AG04450 (cell line): Measurements from ENCODE around the gene USPL1. TPM values are rescaled to one million over a fixed set of nuclear protein-coding genes. Genes with fewer than 3 reads are reported as not detected.

Source experiments
- CTCF ChIA-PET: fragments of 300-600, 350-600 bp; formaldehyde crosslinking; extraction: SDS; loops from one replicate; lab custom pipeline; 2022; ENCODE audit warnings: antibody characterized with exemption, inconsistent platforms; lab: Charles Lee
- POLR2A ChIA-PET: fragments of 350-600 bp; formaldehyde crosslinking; extraction: SDS; loops from one replicate; lab custom pipeline; 2021; ENCODE audit warnings: antibody characterized with exemption, inconsistent platforms; lab: Yijun Ruan, JAX
- DNase-seq: peaks from one replicate; pipeline ENCODE4 v3.0.0-alpha.2; 2011; ENCODE audit warnings: low read depth, low spot score
- H3K27ac ChIP-seq: one replicate; pipeline ENCODE4 v1.5.1; 2012; ENCODE audit warnings: low read depth, low read length, control low read depth
- H3K27me3 ChIP-seq: one replicate; pipeline ENCODE4 v1.6.0; 2012; ENCODE audit warnings: low read length; ENCODE audit not compliant: control insufficient read depth, insufficient read depth
- H3K4me3 ChIP-seq: 2 replicates; pipeline ENCODE4 v1.5.1; 2011; ENCODE audit warnings: mild to moderate bottlenecking, low read depth, low read length, control low read depth
- H3K9me3 ChIP-seq: 2 replicates; pipeline ENCODE4 v1.5.1; 2012; ENCODE audit warnings: low read length; ENCODE audit not compliant: control insufficient read depth, insufficient read depth
- polyA plus RNA-seq: library from polyadenylated mRNA; depleted of rRNA; stranded (reverse); fragments of >200 nt; gene quantifications from 2 replicates; pipeline ENCODE4 v1.2.3, GENCODE V29; 2011
- TF ChIP-seq, protein P1 (sequence below): IDR thresholded peaks from 2 replicates; pipeline ENCODE4 v1.5.1; 2011; ENCODE audit warnings: low read depth, low read length, control low read depth, inconsistent platforms

USPL1 gene
- polyA plus RNA-seq, 1 experiment, result 24.1 TPM

- CTCF ChIA-PET, result interaction anchor here (1.2 kb wide), 1 partner anchor 390 kb away, joined by 5 read pairs; no protein-coding TSS in a partner anchor
- Histone ChIP-seq H3K4me3 (no peak overlapping the region), H3K9me3 (no peaks in the 10 kb centered on the region), H3K27ac (no peak overlapping the region), H3K27me3 (no peaks in the 10 kb centered on the region)
- DNase-seq, result no peak
- POLR2A ChIA-PET, result interaction anchor here (0.7 kb wide), 1 partner anchor 126 kb away, joined by 3 read pairs; no protein-coding TSS in a partner anchor
- TF ChIP-seq, protein P1, sequence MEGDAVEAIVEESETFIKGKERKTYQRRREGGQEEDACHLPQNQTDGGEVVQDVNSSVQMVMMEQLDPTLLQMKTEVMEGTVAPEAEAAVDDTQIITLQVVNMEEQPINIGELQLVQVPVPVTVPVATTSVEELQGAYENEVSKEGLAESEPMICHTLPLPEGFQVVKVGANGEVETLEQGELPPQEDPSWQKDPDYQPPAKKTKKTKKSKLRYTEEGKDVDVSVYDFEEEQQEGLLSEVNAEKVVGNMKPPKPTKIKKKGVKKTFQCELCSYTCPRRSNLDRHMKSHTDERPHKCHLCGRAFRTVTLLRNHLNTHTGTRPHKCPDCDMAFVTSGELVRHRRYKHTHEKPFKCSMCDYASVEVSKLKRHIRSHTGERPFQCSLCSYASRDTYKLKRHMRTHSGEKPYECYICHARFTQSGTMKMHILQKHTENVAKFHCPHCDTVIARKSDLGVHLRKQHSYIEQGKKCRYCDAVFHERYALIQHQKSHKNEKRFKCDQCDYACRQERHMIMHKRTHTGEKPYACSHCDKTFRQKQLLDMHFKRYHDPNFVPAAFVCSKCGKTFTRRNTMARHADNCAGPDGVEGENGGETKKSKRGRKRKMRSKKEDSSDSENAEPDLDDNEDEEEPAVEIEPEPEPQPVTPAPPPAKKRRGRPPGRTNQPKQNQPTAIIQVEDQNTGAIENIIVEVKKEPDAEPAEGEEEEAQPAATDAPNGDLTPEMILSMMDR, result no peak
Observed at GRCh38 chr13:30654430-30654829, 36.7 kb downstream of the USPL1 start.

- Histone ChIP-seq H3K27ac (no peak overlapping the region), H3K4me3 (no peak overlapping the region), H3K27me3 (no peaks in the 10 kb centered on the region), H3K9me3 (no peaks in the 10 kb centered on the region)
- ChIA-PET CTCF (interaction anchor here (0.6 kb wide), 1 partner anchor 11 kb away, joined by 3 read pairs; no protein-coding TSS in a partner anchor), POLR2A (no interaction called here)
- TF ChIP-seq, protein P1, result no peak
- DNase-seq, result no peak
Observed at GRCh38 chr13:30656178-30656577, 38.5 kb downstream of the USPL1 start.

GRCh38 chr13:30659980-30660379, 42.3 kb downstream of the USPL1 start:
- CTCF ChIA-PET, result no interaction called here
- Histone ChIP-seq H3K27me3 (no peaks in the 10 kb centered on the region), H3K9me3 (no peaks in the 10 kb centered on the region), H3K4me3 (no peak overlapping the region), H3K27ac (no peak overlapping the region)
- TF ChIP-seq, protein P1, result no peak
- POLR2A ChIA-PET, result interaction anchor here (1.3 kb wide), 1 partner anchor 132 kb away, joined by 3 read pairs; no protein-coding TSS in a partner anchor
- no peak for DNase-seq

DNA sequence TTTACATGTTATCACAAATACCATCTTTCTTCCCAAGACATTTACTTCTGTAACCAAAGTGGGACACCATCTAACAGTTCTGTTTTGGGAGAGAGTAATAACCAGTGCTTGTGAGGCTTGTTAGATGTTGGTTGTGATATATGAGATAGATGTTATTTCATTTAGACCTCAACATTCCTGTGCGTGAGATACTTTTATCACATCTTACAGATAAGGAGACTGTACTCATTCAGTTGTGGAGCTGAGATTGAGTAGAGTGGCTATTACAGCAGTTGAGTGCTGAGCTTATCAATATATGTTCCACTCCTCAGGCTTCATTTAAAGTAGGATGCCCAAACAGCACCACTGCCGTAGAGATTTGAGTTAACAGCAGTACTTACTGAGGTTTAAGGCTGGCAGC, 43.1 kb downstream of the USPL1 start:
- TF ChIP-seq, protein P1, result no peak
- Histone ChIP-seq H3K9me3 (no peaks in the 10 kb centered on the region), H3K27ac (no peak overlapping the region), H3K27me3 (no peaks in the 10 kb centered on the region), H3K4me3 (no peak overlapping the region)
- POLR2A ChIA-PET, result no interaction called here
- CTCF ChIA-PET, result no interaction called here
- no peak for DNase-seq

DNA sequence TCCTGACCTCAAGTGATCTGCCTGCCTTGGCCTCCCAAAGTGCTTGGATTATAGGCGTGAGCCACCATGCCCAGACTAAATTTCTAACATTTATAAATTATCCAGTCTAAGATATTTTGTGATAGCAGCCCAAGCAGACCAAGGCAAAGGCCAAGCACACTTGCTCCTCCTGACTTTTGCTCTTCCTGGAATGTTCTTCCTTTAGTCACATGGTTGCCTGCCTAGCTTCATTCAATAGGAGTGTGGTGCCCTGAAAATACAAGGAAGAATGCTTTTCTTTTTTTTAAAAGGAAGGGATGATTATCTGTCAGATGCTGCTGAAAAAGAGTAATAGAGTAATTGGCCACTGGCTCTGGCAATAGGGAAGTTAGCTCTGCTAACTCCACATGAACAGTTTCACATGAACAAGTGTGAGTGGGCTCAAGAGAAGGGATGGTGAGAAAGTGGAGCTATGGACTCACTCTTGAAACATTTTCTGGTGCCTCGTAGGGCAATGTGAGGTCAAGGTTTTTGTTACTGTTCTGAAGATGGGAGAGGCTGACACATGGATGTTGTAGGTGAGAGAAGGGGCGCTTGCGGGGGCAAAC, 47.1 kb downstream of the USPL1 start:
- H3K4me3 ChIP-seq, result no peak overlapping the region
- no peak overlapping the region for H3K27ac ChIP-seq
- H3K9me3 ChIP-seq, result no peaks in the 10 kb centered on the region
- TF ChIP-seq, protein P1, result no peak
- H3K27me3 ChIP-seq, result no peaks in the 10 kb centered on the region
- DNase-seq, result no peak
- CTCF ChIA-PET, result no interaction called here
- POLR2A ChIA-PET, result no interaction called here
